Stimulated activated CD4-positive, alpha-beta T cell treated with anti-CD3 and anti-CD28 coated beads, Interleukin-2, amount 100 ng/mL, for 48 hours (primary cell): Measurements from ENCODE around the gene USHBP1.
A peak's percentile ranks its signal among the peaks of the same experiment; 100 is the strongest.

Source experiments
- DNase-seq, 2 donors: peaks; one replicate each; pipeline ENCODE4 v3.0.0-alpha.2; 2020

USHBP1 gene

DNA sequence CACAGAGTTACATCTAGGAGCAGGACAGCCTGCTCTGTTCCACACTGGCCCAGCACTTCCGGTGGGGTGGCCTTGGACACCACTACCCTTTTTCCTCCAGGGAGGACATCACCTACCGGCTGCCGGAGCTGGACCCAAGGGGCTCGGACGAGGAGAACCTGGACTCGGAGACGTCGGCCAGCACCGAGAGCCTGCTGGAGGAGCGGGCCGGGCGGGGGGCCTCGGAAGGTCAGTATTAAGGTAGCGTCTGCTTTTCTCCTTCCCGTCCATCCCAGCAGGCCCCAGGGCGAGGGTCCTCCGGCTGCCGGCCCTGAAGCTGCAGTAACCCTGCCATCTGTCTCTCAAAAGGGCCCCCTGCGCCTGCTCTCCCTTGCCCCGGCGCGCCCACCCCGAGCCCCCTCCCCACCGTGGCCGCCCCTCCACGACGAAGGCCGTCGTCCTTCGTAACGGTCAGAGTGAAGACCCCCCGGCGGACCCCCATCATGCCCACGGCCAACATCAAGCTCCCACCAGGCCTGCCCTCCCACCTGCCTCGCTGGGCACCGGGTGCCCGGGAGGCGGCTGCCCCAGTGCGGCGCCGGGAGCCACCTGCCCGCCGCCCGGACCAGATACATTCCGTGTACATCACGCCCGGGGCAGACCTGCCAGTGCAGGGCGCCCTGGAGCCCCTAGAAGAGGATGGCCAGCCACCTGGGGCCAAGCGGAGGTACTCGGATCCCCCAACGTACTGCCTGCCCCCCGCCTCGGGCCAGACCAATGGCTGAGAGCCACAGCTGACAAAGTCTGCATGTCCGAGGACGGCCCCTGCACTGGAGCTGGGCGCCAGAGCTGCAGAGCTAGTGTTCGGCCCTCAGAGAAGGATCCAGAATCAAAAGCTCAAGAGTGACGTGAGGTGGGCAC is 52.7 kb downstream of the USHBP1 start:
- no peak for DNase-seq

DNA sequence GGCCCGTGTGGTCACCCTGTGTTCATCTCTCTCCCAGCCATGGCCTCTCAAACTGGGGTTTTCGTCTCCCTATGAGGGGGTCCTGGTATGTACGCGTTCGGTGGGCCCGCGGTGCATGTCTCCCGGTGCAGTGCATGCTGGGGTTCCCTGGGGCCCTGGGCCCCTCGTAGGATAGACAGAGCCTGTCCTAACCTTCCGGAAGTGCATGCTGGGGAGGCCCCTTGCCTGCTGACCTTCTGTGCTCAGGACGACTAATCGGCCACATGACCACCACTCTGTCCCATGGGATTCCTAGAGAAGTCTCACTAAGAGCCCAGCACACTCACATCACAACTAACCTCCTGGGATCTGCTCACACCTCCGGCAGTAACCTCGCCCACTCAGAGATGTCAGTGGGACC is 54.2 kb downstream of the USHBP1 start:
- no peak for DNase-seq

DNA sequence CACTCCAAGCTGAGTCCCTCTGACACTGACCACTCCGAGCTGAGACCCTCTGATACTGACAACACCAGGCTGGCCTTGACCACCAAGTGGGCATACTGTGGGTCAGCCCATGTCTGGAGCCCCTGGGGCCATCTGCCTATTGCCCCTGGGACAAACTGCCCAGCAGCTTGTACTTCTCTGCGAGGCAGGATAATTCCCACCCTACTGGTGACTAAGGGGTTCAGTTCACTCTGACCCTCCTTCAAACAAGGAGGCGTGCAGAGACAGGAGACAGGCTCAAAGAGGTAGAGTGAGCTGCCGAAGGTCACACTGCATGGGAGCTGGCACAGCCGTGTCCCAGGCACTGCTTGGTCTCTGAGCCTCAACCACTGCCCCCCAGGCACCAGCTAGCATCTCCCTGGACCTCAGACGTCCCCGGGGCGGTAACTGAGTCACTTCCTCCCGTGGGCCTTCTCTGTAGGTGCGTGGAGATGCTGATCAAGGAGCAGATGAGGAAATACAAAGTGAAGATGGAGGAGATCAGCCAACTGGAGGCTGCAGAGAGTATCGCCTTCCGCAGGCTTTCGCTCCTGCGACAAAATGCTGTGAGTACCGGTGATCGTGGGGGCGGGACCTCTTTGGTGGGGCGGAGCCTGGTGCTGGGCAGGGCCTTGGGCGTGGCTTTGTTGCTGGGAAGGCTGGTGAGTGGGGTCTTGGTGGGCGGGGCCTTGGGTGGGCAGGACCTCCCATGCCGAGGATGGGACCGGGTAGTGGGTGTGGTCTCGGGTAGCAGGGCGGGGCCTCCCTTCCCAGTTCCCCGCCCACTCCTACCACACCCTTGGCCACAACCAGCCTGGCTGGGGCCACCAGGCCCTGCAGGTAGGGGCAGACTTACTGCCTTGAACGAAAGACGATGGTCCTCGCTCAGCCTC is 55.2 kb downstream of the USHBP1 start:
- peak; percentile 31 to 51 for DNase-seq

DNA sequence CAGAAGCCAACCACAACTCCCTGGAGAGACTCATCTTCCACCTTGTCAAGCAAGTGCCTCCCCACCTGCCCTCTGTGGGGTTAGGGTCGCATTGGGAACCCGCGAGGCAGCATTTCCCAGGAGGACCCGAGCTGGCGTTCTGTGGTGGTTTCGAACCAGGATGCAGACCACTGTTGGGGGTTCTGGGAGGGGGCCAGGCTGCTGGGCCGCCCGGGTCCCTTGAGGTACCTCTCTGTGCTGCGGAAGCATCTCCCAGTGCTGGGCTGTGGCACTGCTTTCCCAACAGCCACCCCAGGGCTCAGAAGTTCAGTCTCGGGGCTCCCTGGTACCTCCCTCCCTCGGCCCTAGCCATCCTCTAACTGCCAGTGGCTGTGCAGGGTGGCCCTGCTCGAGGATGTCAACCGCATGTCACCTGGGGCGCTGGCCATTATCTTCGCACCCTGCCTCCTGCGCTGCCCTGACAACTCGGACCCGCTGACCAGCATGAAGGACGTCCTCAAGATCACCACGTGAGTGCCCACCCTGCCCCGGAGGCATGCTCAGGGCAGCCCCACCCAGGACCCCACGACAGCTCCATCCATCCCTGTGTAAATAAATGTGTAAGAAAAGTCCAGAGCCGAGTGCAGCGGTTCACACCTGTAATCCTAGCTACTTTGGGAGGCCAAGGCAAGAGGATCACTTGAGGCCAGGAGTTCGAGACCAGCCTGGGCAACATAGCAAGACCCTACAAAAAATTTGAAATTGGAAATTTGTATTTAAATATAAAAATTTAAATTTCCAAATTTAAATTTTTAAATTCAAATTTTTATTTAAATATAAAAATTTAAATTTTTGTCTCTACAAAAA is 57.6 kb downstream of the USHBP1 start:
- DNase-seq: no peak

GRCh38 chr19:17205237-17206140 is 59.1 kb downstream of the USHBP1 start:
- DNase-seq: peak; percentile 48 to 54

DNA sequence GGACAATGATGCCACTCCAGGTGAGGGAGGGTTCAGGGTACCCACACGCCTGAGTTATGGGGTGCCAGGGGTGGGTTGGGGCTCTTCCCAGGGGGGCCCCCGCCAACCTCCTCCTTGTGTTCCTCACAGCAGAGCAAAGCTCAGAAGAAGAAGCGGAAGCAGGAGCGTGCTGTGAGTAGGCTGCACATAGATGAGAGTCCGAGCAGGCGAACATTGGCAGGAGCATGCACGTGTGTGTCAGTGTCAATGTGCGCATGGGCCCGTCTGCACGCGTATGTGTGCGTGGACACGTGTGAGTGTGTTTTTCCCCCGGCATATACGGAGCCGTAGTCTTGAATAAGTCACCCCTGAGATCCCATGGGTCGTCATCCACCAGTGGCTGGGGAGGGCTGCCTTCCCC is 61.8 kb downstream of the USHBP1 start:
- DNase-seq: no peak

- DNase-seq: no peak
These were observed 62.3 kb downstream of the USHBP1 start for GRCh38 chr19:17202249-17202648.

DNA sequence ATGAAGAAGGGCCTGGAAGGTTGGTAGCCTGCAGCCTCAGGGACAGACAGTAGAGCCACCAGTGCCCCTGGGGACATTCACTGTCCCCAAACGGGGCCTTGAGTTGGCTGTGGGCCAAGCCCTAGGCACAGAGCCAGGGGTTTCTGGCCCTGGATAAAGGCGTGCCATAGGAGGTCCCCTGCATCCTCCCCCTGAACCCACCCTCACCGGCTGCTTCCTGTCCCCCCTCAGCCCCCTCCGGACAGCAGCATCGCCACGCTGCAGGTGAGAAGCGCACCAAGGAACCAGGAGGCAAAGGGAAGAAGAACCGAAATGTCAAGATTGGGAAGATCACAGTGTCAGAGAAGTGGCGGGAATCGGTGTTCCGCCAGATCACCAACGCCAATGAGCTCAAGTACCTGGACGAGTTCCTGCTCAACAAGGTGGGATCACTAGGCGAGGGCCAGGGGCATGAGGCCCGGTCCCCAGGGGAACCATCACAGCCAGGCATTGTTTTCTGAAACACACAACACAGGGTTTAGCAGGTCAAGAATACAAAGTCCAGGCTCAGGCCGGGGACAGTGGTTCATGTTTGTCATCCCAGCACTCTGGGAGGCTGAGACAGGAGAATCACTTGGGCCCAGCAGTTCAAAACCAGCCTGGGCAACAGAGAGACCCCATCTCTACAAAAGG is 64.0 kb downstream of the USHBP1 start:
- no peak for DNase-seq
